GM19035 (cell line): Measurements from ENCODE around the gene LSR.

Experiments
- ATAC-seq: cut with Tn5 transposase; IDR thresholded peaks from one replicate; pipeline ENCODE4 v1.9.1; 2021; ENCODE audit not compliant: unreplicated experiment

Gene LSR

DNA sequence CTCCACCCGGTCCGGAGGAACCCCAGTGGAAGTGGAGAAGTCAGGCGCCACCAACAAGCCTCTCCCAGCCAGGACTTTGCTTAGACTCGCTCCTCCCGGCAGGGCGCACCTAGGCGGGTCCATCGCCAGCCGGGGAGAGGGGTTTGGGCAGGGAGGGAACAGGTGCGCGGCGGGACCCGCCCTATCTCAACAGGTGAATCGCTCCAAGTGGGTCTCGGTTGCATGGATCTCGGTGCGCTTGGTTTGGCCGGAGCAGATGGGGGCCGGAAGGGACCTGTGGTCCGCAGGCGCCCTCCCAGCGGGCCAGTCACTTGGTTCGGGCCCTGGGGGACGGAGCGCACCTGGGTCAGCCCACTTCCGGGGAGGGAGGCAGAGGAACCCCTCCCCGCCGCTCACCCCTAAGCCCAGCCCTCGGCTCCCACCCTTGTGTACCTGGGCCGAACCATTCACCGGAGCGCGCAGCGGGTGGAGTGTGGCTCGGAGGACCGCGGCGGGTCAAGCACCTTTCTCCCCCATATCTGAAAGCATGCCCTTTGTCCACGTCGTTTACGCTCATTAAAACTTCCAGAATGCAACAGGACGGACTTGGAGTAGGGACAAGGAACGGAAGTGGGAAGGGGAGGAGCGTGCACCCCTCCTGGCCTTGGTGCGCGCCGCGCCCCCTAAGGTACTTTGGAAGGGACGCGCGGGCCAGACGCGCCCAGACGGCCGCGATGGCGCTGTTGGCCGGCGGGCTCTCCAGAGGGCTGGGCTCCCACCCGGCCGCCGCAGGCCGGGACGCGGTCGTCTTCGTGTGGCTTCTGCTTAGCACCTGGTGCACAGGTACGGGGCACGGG, at the start of gene LSR:
TSS of gene LSR (plus strand) at position 693 of the 836 bp plus-strand sequence. CDS start at position 714, 21 bp downstream.
- ATAC-seq = peak; percentile 72

GRCh38 chr19:35199481-35199880, 49.3 kb upstream of the LSR start:
- no peak for ATAC-seq

DNA sequence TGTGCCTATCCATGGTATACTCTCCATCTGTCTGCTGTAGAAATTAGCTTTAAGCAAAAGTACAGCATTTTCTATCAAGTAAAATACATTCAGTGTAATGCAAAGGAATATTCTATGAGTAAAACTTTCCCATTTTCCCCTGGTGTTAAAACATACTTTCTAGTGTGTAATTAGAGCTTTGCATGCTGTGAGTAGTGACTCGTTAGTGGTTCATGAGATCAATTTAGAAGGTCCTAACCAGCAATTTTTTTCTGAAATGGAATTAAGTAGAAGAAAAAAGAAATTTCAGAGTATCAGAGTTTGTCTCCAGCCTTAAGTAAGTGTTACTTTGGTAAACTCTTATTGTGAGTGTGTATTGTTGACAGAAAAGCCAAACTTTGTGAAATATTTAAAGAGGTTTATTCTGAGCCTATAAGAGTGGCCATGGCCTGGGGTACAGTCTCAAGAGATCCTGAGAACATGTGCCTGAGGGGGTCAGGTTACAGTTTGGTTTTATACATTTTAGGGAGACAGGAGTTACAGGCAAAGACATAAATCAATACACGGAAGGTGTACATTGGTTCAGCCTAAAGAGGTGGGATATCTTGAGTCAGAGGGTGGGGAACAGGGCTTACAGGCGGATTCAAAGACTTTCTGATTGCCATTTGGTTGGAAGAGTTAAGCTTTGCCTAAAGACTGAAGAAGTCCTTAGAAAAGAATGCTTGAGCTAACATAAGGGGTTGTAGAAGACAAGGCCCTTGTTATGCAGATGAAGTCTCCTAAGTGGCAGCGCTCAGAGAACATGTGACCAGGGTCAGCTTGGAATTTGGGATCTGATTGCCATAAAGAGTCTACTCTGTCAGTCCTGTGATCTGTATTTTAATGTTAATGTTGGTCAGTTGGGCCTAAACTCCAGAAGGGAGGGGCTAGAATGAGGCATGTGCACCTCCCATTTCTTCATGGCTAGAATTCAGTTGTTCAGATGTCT, 45.8 kb upstream of the LSR start:
- ATAC-seq = no peak

DNA sequence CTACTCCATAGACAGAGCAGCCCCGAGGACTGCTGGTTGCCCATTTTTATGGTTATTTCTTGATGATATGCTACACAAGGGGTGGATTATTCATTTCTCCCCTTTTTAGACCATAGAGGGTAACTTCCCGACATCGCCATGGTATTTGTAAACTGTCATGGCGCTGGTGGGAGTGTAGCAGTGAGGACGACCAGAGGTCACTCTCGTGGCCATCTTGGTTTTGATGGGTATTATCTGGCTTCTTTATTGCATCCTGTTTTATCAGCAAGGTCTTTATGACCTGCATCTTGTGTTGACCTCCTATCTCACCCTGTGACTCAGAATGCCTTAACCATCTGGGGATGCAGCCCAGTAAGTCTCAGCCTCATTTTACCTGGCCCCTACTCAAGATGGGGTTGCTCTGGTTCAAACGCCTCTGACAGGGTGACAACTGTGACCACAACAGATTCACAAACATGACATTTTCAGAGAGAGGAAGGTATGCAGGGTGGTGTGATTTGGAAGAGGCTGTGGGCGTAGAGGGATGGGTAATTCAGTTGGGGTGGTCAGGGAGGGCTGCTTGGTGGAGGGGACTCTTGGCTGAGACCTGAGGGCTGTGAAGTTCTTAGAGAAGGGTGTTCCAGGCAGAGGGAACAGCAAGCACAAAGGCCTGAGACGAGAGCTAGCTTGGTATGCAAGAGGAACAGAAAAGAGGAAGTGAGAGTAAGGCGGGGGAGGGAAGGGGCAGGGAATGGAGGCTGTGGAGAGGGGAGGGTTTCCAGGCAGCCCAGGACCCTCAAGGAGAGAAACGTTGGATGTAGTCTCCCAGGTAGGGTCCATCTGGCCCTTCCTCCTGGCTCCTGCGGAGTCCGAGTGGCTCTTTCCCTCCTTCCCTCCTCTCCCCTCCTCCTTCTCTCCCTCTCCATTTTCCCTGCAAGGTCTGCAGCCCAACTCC, 43.7 kb upstream of the LSR start:
- peak; percentile 84 for ATAC-seq

- ATAC-seq = no peak
Observed at GRCh38 chr19:35205733-35206323, 43.0 kb upstream of the LSR start.

GRCh38 chr19:35206379-35206778, 42.4 kb upstream of the LSR start:
- ATAC-seq = no peak

- ATAC-seq = no peak
Observed at GRCh38 chr19:35206855-35207254, 41.9 kb upstream of the LSR start.

GRCh38 chr19:35207391-35207871, 41.4 kb upstream of the LSR start:
- no peak for ATAC-seq

GRCh38 chr19:35208121-35208520, 40.7 kb upstream of the LSR start:
- no peak for ATAC-seq

DNA sequence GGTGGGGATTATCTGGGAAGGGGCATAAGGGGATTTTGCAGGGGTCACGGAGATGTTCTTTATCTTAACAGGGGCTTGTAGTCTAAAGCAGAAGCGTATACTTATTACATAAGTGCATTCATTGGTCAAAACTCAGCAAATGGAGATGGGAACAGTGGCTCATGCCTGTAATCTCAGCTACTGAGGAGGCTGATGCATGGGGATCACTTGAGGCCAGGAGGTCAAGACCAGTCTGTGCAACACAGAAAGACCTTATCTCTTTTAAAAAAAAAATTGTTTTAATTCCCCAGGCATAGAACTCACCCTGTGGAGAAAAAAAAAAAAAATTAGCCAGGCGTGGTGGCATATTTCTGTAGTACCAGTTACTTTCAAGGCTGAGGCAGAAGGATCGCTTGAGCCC, 39.2 kb upstream of the LSR start:
- ATAC-seq = no peak

- no peak for ATAC-seq
Observed at GRCh38 chr19:35211545-35212230, 37.1 kb upstream of the LSR start.

DNA sequence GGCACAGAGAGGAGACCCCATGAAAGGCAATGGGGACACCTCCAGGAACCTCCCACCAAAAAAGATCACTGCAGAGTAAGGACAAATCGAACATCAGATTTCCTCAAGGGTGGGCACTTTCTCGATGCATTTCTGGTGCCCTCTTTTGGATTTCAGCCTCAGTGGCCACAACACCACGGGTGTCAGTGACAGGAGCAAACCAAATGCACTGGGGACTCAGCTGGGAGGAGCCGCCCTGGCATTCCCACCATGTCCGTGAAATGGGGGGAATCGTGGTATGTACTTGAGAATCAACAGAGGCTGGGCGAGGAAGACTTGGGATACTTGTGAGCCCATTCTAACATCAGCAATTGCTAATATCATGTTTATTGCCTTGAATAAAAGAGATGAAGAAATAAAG, 36.6 kb upstream of the LSR start:
- ATAC-seq = no peak

DNA sequence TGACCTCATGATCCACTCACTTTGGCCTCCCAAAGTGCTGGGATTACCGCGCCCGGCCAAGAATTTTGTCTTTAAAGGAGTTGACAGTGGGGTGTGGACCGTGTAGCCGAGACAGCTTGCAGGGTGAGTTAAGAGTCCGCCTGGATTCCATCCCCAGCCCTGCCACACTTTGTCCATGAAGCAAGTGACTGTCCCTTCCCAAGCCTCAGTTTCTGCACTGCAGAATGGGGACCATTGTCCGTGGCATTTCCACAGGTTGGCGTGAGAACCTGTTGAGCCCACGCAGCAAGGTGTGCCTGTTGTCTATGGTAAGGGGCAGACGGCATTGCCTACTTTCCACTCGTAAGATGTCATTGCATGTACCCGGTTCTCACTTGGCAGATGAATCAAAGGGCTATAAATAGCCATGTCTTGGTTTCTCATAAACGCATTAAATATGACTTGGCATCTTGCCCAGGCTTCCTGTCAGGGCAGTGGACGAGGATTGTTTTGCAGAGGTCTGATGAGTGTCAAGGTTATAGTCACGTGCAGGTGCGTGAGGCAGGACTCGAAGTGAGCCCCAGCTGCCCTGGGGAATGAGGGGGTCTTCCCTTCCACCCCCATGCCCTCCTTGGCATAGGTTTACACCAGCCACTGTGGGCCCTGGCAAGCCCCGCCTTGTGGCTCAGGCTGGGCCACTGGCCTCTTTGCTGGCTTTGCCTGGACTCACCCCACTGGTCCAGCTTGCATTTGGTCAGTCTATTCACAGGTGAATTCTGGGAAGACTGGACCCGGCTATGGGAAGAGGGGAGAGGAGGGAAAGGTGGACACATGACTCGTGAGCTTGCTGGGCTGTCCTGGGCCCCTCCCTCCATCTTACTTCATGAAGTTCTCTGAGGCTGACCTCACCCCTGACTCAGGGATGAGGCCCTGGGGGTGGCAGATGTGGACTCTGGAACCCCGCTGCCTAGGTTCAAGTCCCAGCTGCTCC, 34.9 kb upstream of the LSR start:
- no peak for ATAC-seq

DNA sequence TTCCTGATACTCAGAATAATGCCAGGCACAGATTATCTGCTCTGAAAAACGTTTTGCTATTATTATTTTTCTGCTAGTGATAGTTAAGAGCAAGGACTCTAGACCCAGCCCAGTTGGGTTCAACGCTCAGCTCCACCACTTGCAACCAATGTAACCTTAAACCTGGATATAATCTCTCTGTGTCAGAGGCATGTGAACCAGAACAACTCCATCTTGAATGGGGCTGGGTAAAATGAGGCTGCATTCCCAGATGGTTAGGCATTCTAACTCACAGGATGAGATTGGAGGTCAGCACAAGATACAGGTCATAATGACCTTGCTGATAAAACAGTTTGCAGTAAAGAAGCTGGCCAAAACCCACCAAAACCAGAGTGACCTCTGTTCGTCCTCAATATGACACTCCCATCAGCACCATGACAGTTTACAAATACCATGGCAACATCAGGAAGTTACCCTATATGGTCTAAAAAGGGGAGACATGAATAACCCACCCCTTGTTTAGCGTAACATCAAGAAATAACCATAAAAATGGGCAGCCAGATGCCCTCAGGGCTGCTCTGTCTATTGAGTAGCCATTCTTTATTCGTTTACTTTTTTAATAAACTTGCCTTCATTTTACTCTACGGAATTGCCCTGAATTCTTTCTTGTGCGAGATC, 33.9 kb upstream of the LSR start:
- ATAC-seq = no peak

DNA sequence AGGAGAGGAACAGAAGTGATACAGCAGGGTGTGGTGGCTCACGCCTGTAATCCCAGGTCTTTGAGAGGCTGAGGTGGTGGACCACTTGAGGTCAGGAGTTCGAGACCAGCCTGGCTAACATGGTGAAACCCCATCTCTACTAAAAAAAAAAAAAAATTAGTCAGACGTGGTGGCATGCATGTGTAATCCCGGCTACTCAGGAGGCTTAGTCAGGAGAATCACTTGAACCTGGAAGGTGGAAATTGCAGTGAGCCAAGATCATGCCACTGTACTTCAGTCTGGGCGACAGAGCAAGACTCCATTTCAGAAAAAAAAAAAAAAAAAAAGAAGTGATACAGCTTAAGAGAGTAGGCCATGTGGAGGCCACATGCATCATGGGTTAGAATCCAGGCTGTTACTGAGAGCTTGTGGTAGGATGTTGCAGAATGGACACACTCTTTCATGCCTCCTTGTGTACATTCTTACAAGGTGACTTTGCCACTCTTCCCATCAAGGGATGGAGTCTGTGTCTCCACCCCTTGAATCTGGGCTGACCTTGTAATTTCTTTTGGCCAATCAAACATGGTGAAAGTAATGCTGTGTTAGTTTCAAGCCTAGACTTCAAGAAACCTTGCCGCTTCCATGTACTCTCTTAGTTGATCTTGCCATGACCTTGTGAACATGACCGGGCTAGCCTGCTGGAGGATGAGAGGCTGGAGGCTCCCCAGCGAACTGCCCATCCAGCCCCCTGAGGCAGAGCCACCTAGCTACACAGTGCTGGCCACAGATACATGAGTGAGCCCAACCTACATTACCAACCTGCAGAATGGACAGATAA, 32.6 kb upstream of the LSR start:
- ATAC-seq = no peak

DNA sequence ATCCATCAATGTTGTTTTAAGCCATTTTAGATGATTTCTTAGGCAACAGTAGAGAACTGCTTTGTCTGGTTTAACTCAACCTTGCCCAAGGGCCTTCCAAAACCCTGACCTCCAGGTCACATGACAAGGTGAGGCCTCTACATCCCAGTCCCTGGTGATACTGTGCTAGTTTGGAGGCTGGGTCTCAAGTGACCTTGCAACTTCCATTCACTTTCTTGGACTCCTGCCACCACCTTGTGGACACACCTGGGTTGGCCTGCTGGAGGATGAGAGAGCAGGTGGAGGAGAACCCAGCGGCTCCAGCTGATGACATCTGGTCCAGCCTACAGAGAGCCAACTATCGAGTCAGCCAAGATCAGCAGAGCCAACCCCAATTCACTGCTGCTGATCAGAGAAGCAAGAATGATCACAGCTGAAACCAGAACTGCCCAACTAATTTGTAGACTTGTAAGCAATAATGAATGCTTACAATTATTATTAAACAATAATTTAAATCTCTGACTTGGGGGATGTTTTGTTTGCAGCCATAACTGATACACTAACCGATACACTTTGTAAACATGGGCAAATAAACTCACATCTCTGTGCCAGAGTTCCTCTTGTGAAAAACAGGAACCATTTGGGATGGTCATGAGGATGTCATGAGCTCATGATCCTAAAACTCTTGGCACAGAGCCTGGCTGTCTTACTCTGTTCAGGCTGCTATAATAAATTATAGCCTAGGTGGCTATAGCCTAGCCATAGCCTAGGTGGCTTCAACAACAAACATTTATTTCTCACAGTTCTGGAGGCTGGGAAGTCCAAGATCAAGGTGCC, 31.8 kb upstream of the LSR start:
- ATAC-seq = no peak
